AG04450 (cell line): ENCODE results near the gene AKT1S1. TPM values are rescaled to one million over a fixed set of nuclear protein-coding genes. Genes with fewer than 3 reads are reported as not detected.

ENCODE experiments used
- CTCF ChIA-PET: fragments of 300-600, 350-600 bp; formaldehyde crosslinking; extraction: SDS; loops from one replicate; lab custom pipeline; 2022; ENCODE audit warnings: antibody characterized with exemption, inconsistent platforms; lab: Charles Lee
- POLR2A ChIA-PET: fragments of 350-600 bp; formaldehyde crosslinking; extraction: SDS; loops from one replicate; lab custom pipeline; 2021; ENCODE audit warnings: antibody characterized with exemption, inconsistent platforms; lab: Yijun Ruan, JAX
- DNase-seq: peaks from one replicate; pipeline ENCODE4 v3.0.0-alpha.2; 2011; ENCODE audit warnings: low read depth, low spot score
- H3K27ac ChIP-seq: one replicate; pipeline ENCODE4 v1.5.1; 2012; ENCODE audit warnings: low read depth, low read length, control low read depth
- H3K27me3 ChIP-seq: one replicate; pipeline ENCODE4 v1.6.0; 2012; ENCODE audit warnings: low read length; ENCODE audit not compliant: control insufficient read depth, insufficient read depth
- H3K4me3 ChIP-seq: 2 replicates; pipeline ENCODE4 v1.5.1; 2011; ENCODE audit warnings: mild to moderate bottlenecking, low read depth, low read length, control low read depth
- H3K9me3 ChIP-seq: 2 replicates; pipeline ENCODE4 v1.5.1; 2012; ENCODE audit warnings: low read length; ENCODE audit not compliant: control insufficient read depth, insufficient read depth
- CTCF ChIP-seq: IDR thresholded peaks from 2 replicates; pipeline ENCODE4 v1.5.1; 2011; ENCODE audit warnings: low read depth, low read length, control low read depth, inconsistent platforms
- polyA plus RNA-seq: library from polyadenylated mRNA; depleted of rRNA; stranded (reverse); fragments of >200 nt; gene quantifications from 2 replicates; pipeline ENCODE4 v1.2.3, GENCODE V29; 2011

The AKT1S1 gene
- polyA plus RNA-seq, 1 experiment = 27.5 TPM

- Histone ChIP-seq H3K27me3 (no peaks in the 10 kb centered on the region), H3K4me3 (no peak overlapping the region), H3K9me3 (peaks cover 13% of the 10 kb centered on the region), H3K27ac (no peak overlapping the region)
- CTCF ChIA-PET = no interaction called here
- POLR2A ChIA-PET = interaction anchor here (0.6 kb wide), 1 partner anchor 10 kb away, joined by 11 read pairs; no protein-coding TSS in a partner anchor
- no peak for TF ChIP-seq CTCF
- no peak for DNase-seq
These were observed 5.5 kb upstream of the AKT1S1 start for GRCh38 chr19:49882643-49883042.

GRCh38 chr19:49881672-49882394 lies 4.7 kb upstream of the AKT1S1 start:
- Histone ChIP-seq H3K27me3 (no peaks in the 10 kb centered on the region), H3K27ac (no peak overlapping the region), H3K9me3 (peaks cover 13% of the 10 kb centered on the region), H3K4me3 (no peak overlapping the region)
- DNase-seq = no peak
- ChIA-PET POLR2A (no interaction called here), CTCF (no interaction called here)
- TF ChIP-seq CTCF = no peak

- Histone ChIP-seq H3K27ac (no peak overlapping the region), H3K27me3 (no peaks in the 10 kb centered on the region), H3K4me3 (no peak overlapping the region), H3K9me3 (peaks cover 13% of the 10 kb centered on the region)
- POLR2A ChIA-PET = no interaction called here
- DNase-seq = no peak
- CTCF ChIA-PET = no interaction called here
- TF ChIP-seq CTCF = no peak
These were observed 4.0 kb upstream of the AKT1S1 start for GRCh38 chr19:49881186-49881585.

GRCh38 chr19:49880162-49880869 lies 3.2 kb upstream of the AKT1S1 start:
- H3K27me3 ChIP-seq = no peaks in the 10 kb centered on the region
- peaks cover 13% of the 10 kb centered on the region for H3K9me3 ChIP-seq
- H3K4me3 ChIP-seq = no peak overlapping the region
- CTCF ChIA-PET = no interaction called here
- no peak for DNase-seq
- H3K27ac ChIP-seq = peak overlapping the region; percentile 21
- no peak for TF ChIP-seq CTCF
- POLR2A ChIA-PET = interaction anchor here (0.7 kb wide), 1 partner anchor 11 kb away, joined by 5 read pairs; no protein-coding TSS in a partner anchor
